RPMI7951 (cell line): ENCODE data around the gene UNC5CL. TPM values are rescaled to one million over a fixed set of nuclear protein-coding genes. Genes with fewer than 3 reads are reported as not detected.
"Not testable (repeated sequence)": the region's sequence is repeated elsewhere in the genome, so short reads cannot be mapped to it uniquely, and the experiment has no call there.

Experiments
- DNase-seq: peaks from one replicate; pipeline ENCODE4 v3.0.0-alpha.2; 2012; ENCODE audit warnings: low read depth
- total RNA-seq: library from RNA; depleted of rRNA; stranded (reverse); fragments of >200 nt; shearing (Covaris generic); gene quantifications from 2 replicates; pipeline ENCODE4 v1.2.3, GENCODE V29; 2014

Gene UNC5CL
- total RNA-seq, 1 experiment from 2014 or later = 0.12 TPM

- DNase-seq = no peak
These were observed 31.0 kb downstream of the UNC5CL start for GRCh38 chr6:41008011-41008410.

GRCh38 chr6:41006980-41007379 lies 32.0 kb downstream of the UNC5CL start:
- not testable (repeated sequence) for DNase-seq

- DNase-seq = peak; percentile 61
These were observed 32.8 kb downstream of the UNC5CL start for GRCh38 chr6:41006217-41006616.

DNA sequence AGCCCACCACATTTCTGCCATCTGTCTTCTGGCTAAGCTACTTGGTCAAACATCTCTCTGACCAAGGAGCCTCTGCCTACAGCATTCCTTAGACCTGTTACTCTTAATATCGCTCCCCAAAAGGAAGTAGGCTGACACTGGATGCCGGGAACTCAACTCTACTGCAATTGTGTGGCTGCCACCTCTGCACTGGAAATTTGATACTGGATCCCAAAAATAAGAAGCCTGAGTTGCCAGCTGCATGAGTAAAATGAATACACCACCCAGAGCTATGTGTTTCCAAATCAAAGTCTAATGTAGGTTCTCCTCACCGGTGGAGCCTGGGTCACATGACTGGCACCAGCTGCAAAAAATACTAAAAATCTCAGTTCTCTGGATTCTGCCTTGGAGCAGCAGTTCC lies 36.9 kb downstream of the UNC5CL start:
- no peak for DNase-seq

- DNase-seq = no peak
These were observed 38.8 kb downstream of the UNC5CL start for GRCh38 chr6:41000248-41000647.

DNA sequence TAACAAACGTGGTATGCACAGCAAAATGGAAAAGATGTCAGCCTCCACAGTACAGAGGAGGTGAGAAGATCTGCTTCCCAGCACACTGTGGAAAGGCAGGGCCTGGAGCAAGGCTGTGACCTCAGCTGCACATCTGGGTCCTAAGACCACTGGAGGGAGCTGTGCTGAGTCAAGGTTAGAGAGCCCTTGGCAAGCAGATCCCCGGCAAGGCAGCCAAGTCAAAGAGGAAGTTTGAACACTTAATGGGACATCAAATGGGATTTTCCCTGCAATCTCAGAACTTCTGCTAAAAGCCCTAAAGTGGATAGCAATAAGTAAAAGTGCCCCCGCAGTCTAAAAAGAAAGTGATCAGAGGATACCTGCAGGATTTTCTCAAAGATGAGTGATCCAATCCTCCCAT lies 39.5 kb downstream of the UNC5CL start:
- peak; percentile 69 for DNase-seq

GRCh38 chr6:40998661-40999060 lies 40.4 kb downstream of the UNC5CL start:
- DNase-seq = no peak

GRCh38 chr6:40997234-40997957 lies 41.6 kb downstream of the UNC5CL start:
- DNase-seq = peak; percentile 72

GRCh38 chr6:40996591-40997233 lies 42.3 kb downstream of the UNC5CL start:
- DNase-seq = peak; percentile 23

GRCh38 chr6:40992746-40993145 lies 46.3 kb downstream of the UNC5CL start:
- DNase-seq = no peak

GRCh38 chr6:40990301-40990700 lies 48.7 kb downstream of the UNC5CL start:
- DNase-seq = no peak

GRCh38 chr6:40989204-40990169 lies 49.5 kb downstream of the UNC5CL start:
- DNase-seq = no peak

DNA sequence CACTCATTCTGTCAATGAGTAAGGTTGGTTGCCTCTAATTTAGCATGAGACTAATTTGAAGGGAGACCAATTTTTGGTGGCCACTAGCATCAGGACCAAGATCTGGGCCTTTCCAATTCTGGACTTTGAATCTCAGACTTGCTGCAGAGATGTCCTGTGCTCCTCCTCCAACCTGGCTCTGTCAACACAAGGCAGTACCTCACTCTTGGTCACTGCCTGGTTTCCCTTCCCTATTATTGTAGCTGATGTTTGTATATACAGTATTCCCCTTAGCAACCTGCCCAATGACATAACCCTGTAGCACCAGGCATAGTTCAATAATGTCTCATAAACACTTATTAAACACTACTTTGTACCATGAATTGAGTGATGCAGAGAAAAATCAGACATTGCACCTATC lies 50.4 kb downstream of the UNC5CL start:
- no peak for DNase-seq

GRCh38 chr6:40986921-40987819 lies 51.9 kb downstream of the UNC5CL start:
- no peak for DNase-seq

GRCh38 chr6:40986364-40986763 lies 52.7 kb downstream of the UNC5CL start:
- peak; percentile 7 for DNase-seq

- no peak for DNase-seq
These were observed 55.3 kb downstream of the UNC5CL start for GRCh38 chr6:40983752-40984151.

DNA sequence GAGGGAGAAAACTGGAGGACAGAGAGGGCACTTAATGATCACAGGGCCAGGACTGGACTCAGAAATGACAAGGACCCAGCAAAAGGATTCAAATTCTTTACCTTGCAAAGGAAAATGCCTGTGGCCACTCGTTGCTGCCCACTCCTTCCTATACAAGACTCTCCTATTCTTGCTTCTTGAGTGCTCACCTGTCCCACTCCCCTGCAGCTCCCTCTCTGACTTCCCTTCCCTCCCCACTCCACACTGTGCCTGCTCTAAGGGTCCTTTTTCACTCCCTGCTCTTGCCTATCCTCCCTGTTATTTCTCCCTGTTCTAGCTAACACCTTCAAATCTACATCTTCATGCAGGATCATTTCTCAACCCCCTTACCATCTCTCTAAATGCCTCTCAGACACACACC lies 56.1 kb downstream of the UNC5CL start:
- DNase-seq = no peak

- DNase-seq = no peak
These were observed 60.2 kb downstream of the UNC5CL start for GRCh38 chr6:40978687-40979289.

DNA sequence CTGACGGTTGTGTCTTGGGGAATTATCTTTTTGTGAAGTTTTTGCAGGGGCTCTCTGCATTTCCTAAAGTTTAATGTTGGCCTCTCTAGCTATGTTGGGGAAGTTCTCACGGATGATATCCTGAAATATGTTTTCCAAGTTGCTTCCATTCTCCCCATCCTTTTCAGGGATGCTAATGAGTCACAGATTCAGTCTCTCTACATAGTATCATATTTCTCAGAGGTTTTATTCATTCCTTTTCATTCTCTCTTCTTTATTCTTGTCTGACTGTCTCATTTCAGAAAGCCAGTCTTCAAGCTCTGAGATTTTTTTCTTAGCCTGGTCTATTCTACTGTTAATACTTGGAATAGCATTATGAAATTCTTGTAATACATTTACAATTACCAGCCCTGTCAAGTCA lies 61.3 kb downstream of the UNC5CL start:
- DNase-seq = no peak

DNA sequence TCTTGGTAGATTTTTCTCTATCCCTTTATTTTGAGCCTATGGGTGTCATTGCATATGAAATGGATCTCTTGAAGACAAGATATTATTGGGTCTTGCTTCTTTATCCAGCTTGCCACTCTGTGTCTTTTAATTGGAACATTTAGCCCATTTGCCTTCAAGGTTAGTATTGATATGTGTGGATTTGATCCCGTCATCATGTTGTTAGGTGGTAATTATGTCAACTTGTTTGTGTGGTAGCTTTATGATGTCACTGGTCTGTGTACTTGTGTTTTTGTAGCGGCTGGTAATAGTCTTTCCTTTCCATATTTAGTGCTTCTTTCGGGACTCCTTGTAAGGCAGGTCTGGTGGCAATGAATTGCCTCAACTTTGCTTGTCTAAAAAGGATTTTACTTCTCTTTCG lies 61.9 kb downstream of the UNC5CL start:
- DNase-seq = no peak
